HEK293 (cell line): ENCODE data around the gene MYZAP.

Experiments
- CTCF ChIA-PET: fragments of 350-600 bp; formaldehyde crosslinking; extraction: SDS; loops from one replicate; lab custom pipeline; 2021; ENCODE audit warnings: antibody characterized with exemption; lab: Yijun Ruan, JAX
- POLR2A ChIA-PET: fragments of 300-600 bp; formaldehyde crosslinking; extraction: SDS; loops from one replicate; lab custom pipeline; 2020; ENCODE audit warnings: antibody characterized with exemption, inconsistent platforms; lab: Yijun Ruan, JAX
- H3K27ac ChIP-seq: fragments of 200-500 bp; sonication (Bioruptor generic); 2 replicates; pipeline ENCODE4 v1.5.1; 2014; ENCODE audit warnings: low read depth, low read length, control low read depth, inconsistent platforms; ENCODE audit errors: extremely low read depth
- H3K36me3 ChIP-seq, 2 experiments: fragments of 200-500 bp in 1 of 2; sonication (Bioruptor generic) in 1 of 2; 1 replicate in 1 of 2; 2 replicates in 1 of 2; pipeline ENCODE4 v1.5.1; 2014 to 2017; ENCODE audit warnings: inconsistent platforms in 2 of 2, low read length in 2 of 2; ENCODE audit not compliant: control insufficient read depth in 2 of 2, insufficient read depth in 1 of 2
- H3K4me1 ChIP-seq: fragments of 200-500 bp; sonication (Bioruptor generic); 2 replicates; pipeline ENCODE4 v1.5.1; 2014; ENCODE audit warnings: mild to moderate bottlenecking, low read length, inconsistent platforms; ENCODE audit not compliant: control insufficient read depth, insufficient read depth
- H3K4me3 ChIP-seq: 2 replicates; pipeline ENCODE4 v1.5.1; 2011; ENCODE audit warnings: low read depth, mild to moderate bottlenecking, control low read depth, low read length, moderate library complexity
- H3K9me3 ChIP-seq: fragments of 200-500 bp; sonication (Bioruptor generic); 2 replicates; pipeline ENCODE4 v1.5.1; 2014; ENCODE audit warnings: low read depth, low read length, inconsistent platforms; ENCODE audit not compliant: control insufficient read depth, insufficient read depth
- BCL11A ChIP-seq: fragments of 450-650 bp; formaldehyde crosslinking; IDR thresholded peaks from 2 replicates; pipeline ENCODE4 v1.5.1; 2016; ENCODE audit warnings: low read depth, missing biosample characterization, missing genetic modification characterization
- KLF7 ChIP-seq: fragments of 450-650 bp; formaldehyde crosslinking; IDR thresholded peaks from 2 replicates; pipeline ENCODE4 v1.5.1; 2016; ENCODE audit warnings: missing biosample characterization, missing genetic modification characterization, borderline replicate concordance
- MYNN ChIP-seq: fragments of 450-650 bp; formaldehyde crosslinking; IDR thresholded peaks from 2 replicates; pipeline ENCODE4 v1.5.1; 2016; ENCODE audit warnings: missing biosample characterization, missing genetic modification characterization, borderline replicate concordance
- PATZ1 ChIP-seq: fragments of 450-650 bp; formaldehyde crosslinking; IDR thresholded peaks from 2 replicates; pipeline ENCODE4 v1.5.1; 2016; ENCODE audit warnings: missing biosample characterization, missing genetic modification characterization
- PRDM10 ChIP-seq: fragments of 450-650 bp; formaldehyde crosslinking; IDR thresholded peaks from 2 replicates; pipeline ENCODE4 v1.5.1; 2016; ENCODE audit warnings: missing biosample characterization, missing genetic modification characterization
- PRDM6 ChIP-seq: fragments of 450-650 bp; formaldehyde crosslinking; IDR thresholded peaks from 2 replicates; pipeline ENCODE4 v1.5.1; 2017; ENCODE audit warnings: missing biosample characterization, missing genetic modification characterization
- YY2 ChIP-seq: fragments of 450-650 bp; formaldehyde crosslinking; IDR thresholded peaks from 2 replicates; pipeline ENCODE4 v1.5.1; 2016; ENCODE audit warnings: missing biosample characterization, missing genetic modification characterization
- ZBTB20 ChIP-seq: fragments of 450-650 bp; formaldehyde crosslinking; IDR thresholded peaks from 2 replicates; pipeline ENCODE4 v1.5.1; 2016; ENCODE audit warnings: missing biosample characterization, missing genetic modification characterization
- ZBTB26 ChIP-seq: fragments of 450-650 bp; formaldehyde crosslinking; optimal IDR thresholded peaks from 2 replicates; pipeline ENCODE3; 2016; ENCODE audit warnings: missing biosample characterization, mild to moderate bottlenecking, missing genetic modification characterization
- ZNF114 ChIP-seq: fragments of 450-650 bp; formaldehyde crosslinking; IDR thresholded peaks from 2 replicates; pipeline ENCODE4 v1.5.0; 2017; ENCODE audit warnings: missing biosample characterization, missing genetic modification characterization
- ZNF155 ChIP-seq: fragments of 450-650 bp; formaldehyde crosslinking; IDR thresholded peaks from 2 replicates; pipeline ENCODE4 v1.5.1; 2016; ENCODE audit warnings: missing biosample characterization, missing genetic modification characterization
- ZNF23 ChIP-seq: fragments of 450-650 bp; formaldehyde crosslinking; IDR thresholded peaks from 2 replicates; pipeline ENCODE4 v1.5.1; 2016; ENCODE audit warnings: missing biosample characterization, missing genetic modification characterization, borderline replicate concordance
- ZNF324 ChIP-seq: fragments of 450-650 bp; formaldehyde crosslinking; IDR thresholded peaks from 2 replicates; pipeline ENCODE4 v1.5.1; 2016; ENCODE audit warnings: missing biosample characterization, missing genetic modification characterization
- ZNF391 ChIP-seq: fragments of 450-650 bp; formaldehyde crosslinking; IDR thresholded peaks from 2 replicates; pipeline ENCODE4 v1.5.1; 2016; ENCODE audit warnings: low read depth, missing biosample characterization, missing genetic modification characterization, borderline replicate concordance
- ZNF426 ChIP-seq: fragments of 450-650 bp; formaldehyde crosslinking; IDR thresholded peaks from 2 replicates; pipeline ENCODE4 v1.5.1; 2017; ENCODE audit warnings: missing biosample characterization, missing genetic modification characterization, mild to moderate bottlenecking, inconsistent platforms, moderate library complexity
- ZNF433 ChIP-seq: fragments of 450-650 bp; formaldehyde crosslinking; IDR thresholded peaks from 2 replicates; pipeline ENCODE4 v1.5.1; 2016; ENCODE audit warnings: missing biosample characterization, missing genetic modification characterization, low read depth
- ZNF449 ChIP-seq: fragments of 450-650 bp; formaldehyde crosslinking; IDR thresholded peaks from 2 replicates; pipeline ENCODE4 v1.5.1; 2017; ENCODE audit warnings: missing biosample characterization, mild to moderate bottlenecking, missing genetic modification characterization, moderate library complexity
- ZNF501 ChIP-seq: fragments of 450-650 bp; formaldehyde crosslinking; IDR thresholded peaks from 2 replicates; pipeline ENCODE4 v1.5.1; 2016; ENCODE audit warnings: missing biosample characterization, missing genetic modification characterization
- ZNF600 ChIP-seq: fragments of 450-650 bp; formaldehyde crosslinking; IDR thresholded peaks from 2 replicates; pipeline ENCODE4 v1.5.1; 2016; ENCODE audit warnings: missing biosample characterization, missing genetic modification characterization
- ZNF610 ChIP-seq: fragments of 450-650 bp; formaldehyde crosslinking; IDR thresholded peaks from 2 replicates; pipeline ENCODE4 v1.5.1; 2016; ENCODE audit warnings: missing biosample characterization, missing genetic modification characterization, borderline replicate concordance
- ZNF664 ChIP-seq: fragments of 450-650 bp; formaldehyde crosslinking; IDR thresholded peaks from 2 replicates; pipeline ENCODE4 v1.5.1; 2016; ENCODE audit warnings: missing biosample characterization, missing genetic modification characterization
- ZNF776 ChIP-seq: fragments of 450-650 bp; formaldehyde crosslinking; IDR thresholded peaks from 2 replicates; pipeline ENCODE4 v1.5.0; 2017; ENCODE audit warnings: missing biosample characterization, missing genetic modification characterization, borderline replicate concordance
- ZNF837 ChIP-seq: fragments of 450-650 bp; formaldehyde crosslinking; IDR thresholded peaks from 2 replicates; pipeline ENCODE4 v1.5.1; 2016; ENCODE audit warnings: missing biosample characterization, missing genetic modification characterization

Gene MYZAP

GRCh38 chr15:57572468-57572867 is 19.2 kb upstream of the MYZAP start:
- H3K27ac ChIP-seq: no peak overlapping the region
- no peaks in the 10 kb centered on the region for H3K4me1 ChIP-seq
- no peak overlapping the region for H3K4me3 ChIP-seq
- ChIA-PET POLR2A (no interaction called here), CTCF (interaction anchor here (1.3 kb wide), 1 partner anchor 13 kb away, joined by 4 read pairs; no protein-coding TSS in a partner anchor)
- no peaks in the 10 kb centered on the region for H3K9me3 ChIP-seq
- H3K36me3 ChIP-seq: no peaks in the 10 kb centered on the region
- no peak for TF ChIP-seq ZBTB20 (tag by site-specific recombination)
- no peak for TF ChIP-seq ZNF114 (tag by site-specific recombination)
- TF ChIP-seq ZNF23 (tag by site-specific recombination): no peak
- TF ChIP-seq ZNF600 (tag by site-specific recombination): no peak
- no peak for TF ChIP-seq ZNF324 (tag by site-specific recombination)
- no peak for TF ChIP-seq ZNF155 (tag by site-specific recombination)
- TF ChIP-seq KLF7 (tag by site-specific recombination): no peak
- TF ChIP-seq MYNN (tag by site-specific recombination): no peak
- no peak for TF ChIP-seq ZBTB26 (tag by site-specific recombination)
- TF ChIP-seq ZNF664 (tag by site-specific recombination): no peak

- TF ChIP-seq PRDM10 (no peak), ZNF426 (no peak), ZNF433 (tag by site-specific recombination) (no peak), BCL11A (no peak), PRDM6 (no peak), ZNF391 (no peak), ZNF837 (no peak), ZNF776 (tag by site-specific recombination) (no peak), ZNF449 (tag by site-specific recombination) (no peak), PATZ1 (tag by site-specific recombination) (no peak), ZNF501 (tag by site-specific recombination) (no peak), YY2 (no peak), ZNF610 (tag by site-specific recombination) (no peak)
- no peaks in the 10 kb centered on the region for H3K4me1 ChIP-seq
- H3K27ac ChIP-seq: no peak overlapping the region
- POLR2A ChIA-PET: no interaction called here
- CTCF ChIA-PET: interaction anchor here (1.3 kb wide), 1 partner anchor 13 kb away, joined by 4 read pairs; no protein-coding TSS in a partner anchor
- H3K36me3 ChIP-seq: no peaks in the 10 kb centered on the region
- H3K9me3 ChIP-seq: no peaks in the 10 kb centered on the region
- no peak overlapping the region for H3K4me3 ChIP-seq
Observed at GRCh38 chr15:57573151-57573550, 18.6 kb upstream of the MYZAP start.
